ENCODE measurements around the gene CSHL1. TPM values are rescaled to one million over a fixed set of nuclear protein-coding genes. Genes with fewer than 3 reads are reported as not detected.

The CSHL1 gene
- total and polyA plus RNA-seq, 9 of the 15 experiments (the other 6 are each of a cell fraction or from before 2014, with no cell fraction given), result not detected

DNA sequence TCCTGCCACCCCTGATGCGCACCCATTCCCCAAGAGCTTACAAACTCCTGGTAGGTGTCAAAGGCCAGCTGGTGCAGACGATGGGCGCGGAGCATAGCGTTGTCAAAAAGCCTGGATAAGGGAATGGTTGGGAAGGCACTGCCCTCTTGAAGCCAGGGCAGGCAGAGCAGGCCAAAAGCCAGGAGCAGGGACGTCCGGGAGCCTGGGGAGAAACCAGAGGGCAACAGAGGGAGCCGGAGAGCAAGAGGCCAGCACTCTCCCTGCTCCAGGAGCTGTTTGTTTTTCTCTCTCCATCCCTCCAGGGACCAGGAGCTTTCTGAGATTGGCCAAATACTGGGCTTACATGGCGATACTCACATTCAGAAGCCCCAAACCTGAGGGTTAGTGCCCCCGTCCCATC lies 7.2 kb upstream of the CSHL1 start:
- in situ Hi-C loops (cut with MboI), result loop anchor here (10.0 kb wide), 2 partner anchors 106 to 366 kb away; partner anchors contain the start of gene ICAM2

More for the DNA sequence above, 7.2 kb upstream of the CSHL1 start:
- Histone ChIP-seq H3K27me3 (ENCODE audit: control insufficient read depth in 2 of 2, insufficient read depth in 2 of 2, low read length in 2 of 2) (peaks cover 3 to 31% of the 10 kb centered on the region in 2 experiments; a peak in 4 of 5 replicates), H3K9ac (ENCODE audit: insufficient read depth in 1 of 2, low read depth in 2 of 2, low read length in 2 of 2) (0 out of 4 replicates have a peak overlapping the region, but pooled peaks of 1 of the 2 experiments have one; percentile 26), H3K27ac (ENCODE audit: extremely low read depth, low read depth, low read length) (no peak overlapping the region), H3K9me3 (replicated peaks; ENCODE audit: control insufficient read depth, insufficient read depth, low read depth, low read length) (no peaks in the 10 kb centered on the region), H4K20me1 (replicated peaks; ENCODE audit: control insufficient read depth, insufficient read depth, low read length) (no peaks in the 10 kb centered on the region), H3K79me2 (ENCODE audit: control insufficient read depth, insufficient read depth, low read length) (no peaks in the 10 kb centered on the region), H2AFZ (ENCODE audit: low read depth, low read length) (no peak overlapping the region), H3K9me1 (ENCODE audit: control insufficient read depth, insufficient read depth, low read length) (no peaks in the 10 kb centered on the region), H3K4me2 (ENCODE audit: insufficient read depth, low read length) (no peak overlapping the region), H3K4me3 (no peak overlapping the region), H3K36me3 (ENCODE audit: control insufficient read depth, insufficient read depth, low read length) (no peaks in the 10 kb centered on the region), H3K4me1 (replicated peaks in 1 of 2; ENCODE audit: control insufficient read depth in 2 of 2, insufficient read depth in 2 of 2, low read length in 2 of 2) (no peaks in the 10 kb centered on the region; a peak in 1 of 5 replicates)
- ChIA-PET POLR2A (interaction anchor here (0.6 to 1.0 kb wide), 4 partner anchors 11 to 385 kb away, joined by 3 to 4 read pairs (median 3); no protein-coding TSS in a partner anchor), CTCF (ENCODE audit: low intra/inter-chr PET ratio) (interaction anchor here (0.9 to 2.0 kb wide), 4 partner anchors 71 to 501 kb away, joined by 3 to 10 read pairs (median 4); no protein-coding TSS in a partner anchor)
- BruUV-seq (replicated peaks), result no TSS peak
- FAIRE-seq (no peak), DNase-seq (ENCODE audit: extremely low read depth in 1 of 4, low spot score in 3 of 4) (no peak), ATAC-seq (no peak)
- 13% methylated on average over 7 of the region's 10 CpGs for WGBS (ENCODE audit: insufficient coverage, low coverage, missing lambda C conversion rate)
- intact Hi-C loops (cut with micrococcal nuclease), result loop anchor here (2.0 to 10.0 kb wide), 5 partner anchors 28 to 366 kb away; partner anchors contain the start of gene ERN1
- no peak for TF ChIP-seq ZNF780A (CRISPR knock-in tag; IDR thresholded peaks at IDR 0.05)
- TF ChIP-seq, protein P1, sequence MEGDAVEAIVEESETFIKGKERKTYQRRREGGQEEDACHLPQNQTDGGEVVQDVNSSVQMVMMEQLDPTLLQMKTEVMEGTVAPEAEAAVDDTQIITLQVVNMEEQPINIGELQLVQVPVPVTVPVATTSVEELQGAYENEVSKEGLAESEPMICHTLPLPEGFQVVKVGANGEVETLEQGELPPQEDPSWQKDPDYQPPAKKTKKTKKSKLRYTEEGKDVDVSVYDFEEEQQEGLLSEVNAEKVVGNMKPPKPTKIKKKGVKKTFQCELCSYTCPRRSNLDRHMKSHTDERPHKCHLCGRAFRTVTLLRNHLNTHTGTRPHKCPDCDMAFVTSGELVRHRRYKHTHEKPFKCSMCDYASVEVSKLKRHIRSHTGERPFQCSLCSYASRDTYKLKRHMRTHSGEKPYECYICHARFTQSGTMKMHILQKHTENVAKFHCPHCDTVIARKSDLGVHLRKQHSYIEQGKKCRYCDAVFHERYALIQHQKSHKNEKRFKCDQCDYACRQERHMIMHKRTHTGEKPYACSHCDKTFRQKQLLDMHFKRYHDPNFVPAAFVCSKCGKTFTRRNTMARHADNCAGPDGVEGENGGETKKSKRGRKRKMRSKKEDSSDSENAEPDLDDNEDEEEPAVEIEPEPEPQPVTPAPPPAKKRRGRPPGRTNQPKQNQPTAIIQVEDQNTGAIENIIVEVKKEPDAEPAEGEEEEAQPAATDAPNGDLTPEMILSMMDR (IDR thresholded peaks at IDR 0.05 in 2 of 3, conservative IDR thresholded peaks at IDR 0.05 in 1 of 3; ENCODE audit: insufficient read depth in 2 of 3, low read depth in 1 of 3, low read length in 3 of 3), result peak in 2 of 3 experiments; percentile 4 to 12; a peak in 1 of 6 replicates
- TF ChIP-seq ARID1B (IDR thresholded peaks at IDR 0.05), result no peak
- no peak for TF ChIP-seq ZEB2 (IDR thresholded peaks at IDR 0.05)
- TF ChIP-seq, protein P2, sequence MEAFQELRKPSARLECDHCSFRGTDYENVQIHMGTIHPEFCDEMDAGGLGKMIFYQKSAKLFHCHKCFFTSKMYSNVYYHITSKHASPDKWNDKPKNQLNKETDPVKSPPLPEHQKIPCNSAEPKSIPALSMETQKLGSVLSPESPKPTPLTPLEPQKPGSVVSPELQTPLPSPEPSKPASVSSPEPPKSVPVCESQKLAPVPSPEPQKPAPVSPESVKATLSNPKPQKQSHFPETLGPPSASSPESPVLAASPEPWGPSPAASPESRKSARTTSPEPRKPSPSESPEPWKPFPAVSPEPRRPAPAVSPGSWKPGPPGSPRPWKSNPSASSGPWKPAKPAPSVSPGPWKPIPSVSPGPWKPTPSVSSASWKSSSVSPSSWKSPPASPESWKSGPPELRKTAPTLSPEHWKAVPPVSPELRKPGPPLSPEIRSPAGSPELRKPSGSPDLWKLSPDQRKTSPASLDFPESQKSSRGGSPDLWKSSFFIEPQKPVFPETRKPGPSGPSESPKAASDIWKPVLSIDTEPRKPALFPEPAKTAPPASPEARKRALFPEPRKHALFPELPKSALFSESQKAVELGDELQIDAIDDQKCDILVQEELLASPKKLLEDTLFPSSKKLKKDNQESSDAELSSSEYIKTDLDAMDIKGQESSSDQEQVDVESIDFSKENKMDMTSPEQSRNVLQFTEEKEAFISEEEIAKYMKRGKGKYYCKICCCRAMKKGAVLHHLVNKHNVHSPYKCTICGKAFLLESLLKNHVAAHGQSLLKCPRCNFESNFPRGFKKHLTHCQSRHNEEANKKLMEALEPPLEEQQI (IDR thresholded peaks at IDR 0.05), result no peak
- TF ChIP-seq, protein P3, sequence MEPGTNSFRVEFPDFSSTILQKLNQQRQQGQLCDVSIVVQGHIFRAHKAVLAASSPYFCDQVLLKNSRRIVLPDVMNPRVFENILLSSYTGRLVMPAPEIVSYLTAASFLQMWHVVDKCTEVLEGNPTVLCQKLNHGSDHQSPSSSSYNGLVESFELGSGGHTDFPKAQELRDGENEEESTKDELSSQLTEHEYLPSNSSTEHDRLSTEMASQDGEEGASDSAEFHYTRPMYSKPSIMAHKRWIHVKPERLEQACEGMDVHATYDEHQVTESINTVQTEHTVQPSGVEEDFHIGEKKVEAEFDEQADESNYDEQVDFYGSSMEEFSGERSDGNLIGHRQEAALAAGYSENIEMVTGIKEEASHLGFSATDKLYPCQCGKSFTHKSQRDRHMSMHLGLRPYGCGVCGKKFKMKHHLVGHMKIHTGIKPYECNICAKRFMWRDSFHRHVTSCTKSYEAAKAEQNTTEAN (CRISPR knock-in tag; IDR thresholded peaks at IDR 0.05), result no peak

All from K562 (cell line).